HepG2 (cell line): ENCODE measurements around the gene ORMDL3. TPM values are rescaled to one million over a fixed set of nuclear protein-coding genes. Genes with fewer than 3 reads are reported as not detected.

Experiments used
- ARID4A ChIP-seq: sonication (generic); formaldehyde crosslinking; IDR thresholded peaks from 2 replicates; pipeline ENCODE4 v1.5.0; 2020; ENCODE audit warnings: mild to moderate bottlenecking, missing genetic modification reagents, borderline replicate concordance
- CENPBD1 ChIP-seq: sonication (generic); formaldehyde crosslinking; IDR thresholded peaks from 2 replicates; pipeline ENCODE4 v1.8.0; 2022; ENCODE audit warnings: missing genetic modification reagents, low read depth, mild to moderate bottlenecking, borderline replicate concordance
- FUBP1 ChIP-seq: sonication (generic); formaldehyde crosslinking; IDR thresholded peaks from 2 replicates; pipeline ENCODE4 v1.5.1; 2020; ENCODE audit warnings: missing genetic modification reagents, mild to moderate bottlenecking, borderline replicate concordance
- GTF2F1 ChIP-seq: fragments of 150-350 bp; IDR thresholded peaks from 2 replicates; pipeline ENCODE4 v1.6.1; 2014; ENCODE audit warnings: low read length
- KLF16 ChIP-seq, 2 experiments: sonication (generic) in 1 of 2; formaldehyde crosslinking in 1 of 2; IDR thresholded peaks; 2 replicates each; pipeline versions ENCODE4 v1.6.1 to v1.8.0; 2016 to 2023; ENCODE audit warnings: missing genetic modification reagents in 2 of 2, missing compliant biosample characterization in 1 of 2
- NR2F1 ChIP-seq, 2 experiments: fragments of 450-650 bp in 1 of 2; formaldehyde crosslinking in 1 of 2; IDR thresholded peaks; 2 replicates each; pipeline versions ENCODE4 v1.5.0 to v1.6.1; 2016 to 2020; ENCODE audit warnings: mild to moderate bottlenecking in 1 of 2, missing compliant biosample characterization in 1 of 2, missing genetic modification reagents in 1 of 2, moderate library complexity in 1 of 2
- SIX1 ChIP-seq: sonication (generic); formaldehyde crosslinking; IDR thresholded peaks from 2 replicates; pipeline ENCODE4 v1.4.0; 2020; ENCODE audit warnings: missing genetic modification reagents, borderline replicate concordance
- SMC3 ChIP-seq: IDR thresholded peaks from 2 replicates; pipeline ENCODE4 v1.6.1; 2011; ENCODE audit warnings: low read length, improper control_type of control experiment
- TGIF2 ChIP-seq: IDR thresholded peaks from 2 replicates; pipeline ENCODE4 v1.6.1; 2016; ENCODE audit warnings: control low read depth, missing compliant biosample characterization
- ZBED4 ChIP-seq: sonication (generic); formaldehyde crosslinking; IDR thresholded peaks from 2 replicates; pipeline ENCODE4 v1.4.0; 2020; ENCODE audit warnings: missing genetic modification reagents, borderline replicate concordance
- ZFP90 ChIP-seq: sonication (generic); formaldehyde crosslinking; IDR thresholded peaks from 2 replicates; pipeline ENCODE4 v1.8.0; 2022; ENCODE audit warnings: missing genetic modification reagents, mild to moderate bottlenecking, inconsistent platforms, borderline replicate concordance
- ZKSCAN5 ChIP-seq: sonication (generic); formaldehyde crosslinking; IDR thresholded peaks from 2 replicates; pipeline ENCODE4 v1.5.1; 2020; ENCODE audit warnings: mild to moderate bottlenecking, missing genetic modification reagents
- ZNF33A ChIP-seq: sonication (generic); formaldehyde crosslinking; IDR thresholded peaks from 2 replicates; pipeline ENCODE4 v1.5.1; 2020; ENCODE audit warnings: missing genetic modification reagents, mild to moderate bottlenecking, moderate library complexity, borderline replicate concordance
- ZNF513 ChIP-seq: sonication (generic); formaldehyde crosslinking; conservative IDR thresholded peaks from 2 replicates; pipeline ENCODE4 v1.5.0; 2020; ENCODE audit warnings: missing genetic modification reagents
- ZNF564 ChIP-seq: sonication (generic); formaldehyde crosslinking; IDR thresholded peaks from 2 replicates; pipeline ENCODE4 v1.8.1; 2023; ENCODE audit warnings: mild to moderate bottlenecking, missing genetic modification reagents
- ZNF567 ChIP-seq: sonication (generic); formaldehyde crosslinking; IDR thresholded peaks from 2 replicates; pipeline ENCODE4 v1.8.1; 2023; ENCODE audit warnings: mild to moderate bottlenecking, missing genetic modification reagents, borderline replicate concordance
- ZNF746 ChIP-seq: sonication (generic); formaldehyde crosslinking; IDR thresholded peaks from 2 replicates; pipeline ENCODE4 v1.8.0; 2022; ENCODE audit warnings: mild to moderate bottlenecking, missing genetic modification reagents
- ZSCAN21 ChIP-seq: sonication (generic); formaldehyde crosslinking; IDR thresholded peaks from 2 replicates; pipeline ENCODE4 v1.8.0; 2022; ENCODE audit warnings: mild to moderate bottlenecking, missing genetic modification reagents, moderate library complexity, borderline replicate concordance
- polyA plus RNA-seq, 8 experiments: library from polyadenylated mRNA; depleted of rRNA in 3 of 8; stranded (reverse) in 7 of 8; unstranded in 1 of 8; fragments of >200 nt; fragmentation: Illumina TruSeq in 4 of 8; extraction: Trizol in 4 of 8; gene quantifications; 2 replicates each; pipeline versions ENCODE4 v1.2.1 to v1.2.3, GENCODE V29; 2011 to 2016; ENCODE audit warnings: low read depth in 4 of 8, missing spikeins in 1 of 8, mixed read lengths in 1 of 8; ENCODE audit not compliant: insufficient read depth in 1 of 8
- total RNA-seq, 5 experiments: library from RNA; depleted of rRNA; stranded (reverse); fragments of >200 nt; fragmentation: Illumina TruSeq; extraction: Trizol; gene quantifications; 2 replicates each; pipeline ENCODE4 v1.2.3, GENCODE V29; 2016; ENCODE audit warnings: low read depth in 1 of 5

Gene ORMDL3
- total and polyA plus RNA-seq, 2 of the 13 experiments (the other 11 are each of a cell fraction or from before 2014, with no cell fraction given): 181 to 384 TPM

- no peak for TF ChIP-seq ZNF564 (CRISPR knock-in tag)
- TF ChIP-seq ZNF33A: no peak
- no peak for TF ChIP-seq GTF2F1
- peak; percentile 44; the same call in 1 of the 2 replicates for TF ChIP-seq ARID4A
- TF ChIP-seq ZNF746 (CRISPR knock-in tag): no peak
- no peak for TF ChIP-seq NR2F1 (CRISPR knock-in tag; IDR thresholded peaks at IDR 0.05)
- peak; percentile 89 for TF ChIP-seq SMC3
- no peak for TF ChIP-seq ZSCAN21
- no peak for TF ChIP-seq ZNF513 (CRISPR knock-in tag)
- no peak for TF ChIP-seq ZBED4
- no peak for TF ChIP-seq ZFP90
- no peak for TF ChIP-seq KLF16 (CRISPR knock-in tag; IDR thresholded peaks at IDR 0.05)
- TF ChIP-seq ZNF567 (CRISPR knock-in tag): no peak
- no peak for TF ChIP-seq SIX1
- no peak for TF ChIP-seq CENPBD1 (CRISPR knock-in tag)
- peak; percentile 40; the same call in 1 of the 2 replicates for TF ChIP-seq TGIF2 (CRISPR knock-in tag)
- TF ChIP-seq ZKSCAN5 (CRISPR knock-in tag): no peak
- no peak for TF ChIP-seq FUBP1 (CRISPR knock-in tag)
These were observed 10.5 kb downstream of the ORMDL3 start (continued) for GRCh38 chr17:39916918-39917317.
